GM12878 (cell line): Measurements from ENCODE around the gene SYK. TPM values are rescaled to one million over a fixed set of nuclear protein-coding genes. Genes with fewer than 3 reads are reported as not detected.
A peak's percentile ranks its signal among the peaks of the same experiment; 100 is the strongest.

Experiments used
- CREM ChIP-seq: IDR thresholded peaks from 2 replicates; pipeline ENCODE4 v1.6.1; 2014; ENCODE audit warnings: antibody characterized with exemption, low read depth
- CTCF ChIP-seq, 3 experiments: IDR thresholded peaks in 2 of 3; conservative IDR thresholded peaks in 1 of 3; 2 replicates each; pipeline ENCODE4 v1.5.1; 2011; ENCODE audit warnings: low read depth in 3 of 3, low read length in 3 of 3, mild to moderate bottlenecking in 3 of 3, control low read depth in 2 of 3, moderate library complexity in 2 of 3, inconsistent platforms in 1 of 3, mixed read lengths in 1 of 3; ENCODE audit not compliant: control insufficient read depth in 2 of 3, insufficient read depth in 1 of 3; ENCODE audit errors: extremely low read depth in 1 of 3
- FOXK2 ChIP-seq: fragments of 450-650 bp; IDR thresholded peaks from 2 replicates; pipeline ENCODE4 v1.6.1; 2017; ENCODE audit warnings: mild to moderate bottlenecking, moderate library complexity
- HCFC1 ChIP-seq: fragments of 150-350 bp; IDR thresholded peaks from 2 replicates; pipeline ENCODE4 v1.6.1; 2014; ENCODE audit warnings: low read length
- IKZF2 ChIP-seq, 2 experiments: fragments of 450-650 bp; IDR thresholded peaks; 2 replicates each; pipeline ENCODE4 v1.6.1; 2017; ENCODE audit warnings: mild to moderate bottlenecking in 2 of 2, moderate library complexity in 2 of 2
- IRF4 ChIP-seq: IDR thresholded peaks from 2 replicates; pipeline ENCODE4 v1.6.1; 2011; ENCODE audit warnings: low read depth, low read length
- KLF5 ChIP-seq: fragments of 450-650 bp; IDR thresholded peaks from 2 replicates; pipeline ENCODE4 v1.6.1; 2014; ENCODE audit warnings: mild to moderate bottlenecking; ENCODE audit not compliant: partially characterized antibody
- NFYA ChIP-seq: IDR thresholded peaks from 2 replicates; pipeline ENCODE4 v1.6.1; 2011; ENCODE audit warnings: low read depth, mild to moderate bottlenecking, low read length, improper control_type of control experiment, borderline replicate concordance
- NR2C2 ChIP-seq: IDR thresholded peaks from 2 replicates; pipeline ENCODE4 v1.6.1; 2011; ENCODE audit warnings: borderline replicate concordance, low read depth; ENCODE audit not compliant: control insufficient read depth, insufficient read length
- PAX8 ChIP-seq: fragments of 450-650 bp; IDR thresholded peaks from 2 replicates; pipeline ENCODE4 v1.6.1; 2017; ENCODE audit warnings: mild to moderate bottlenecking, moderate library complexity
- RAD51 ChIP-seq: fragments of 450-650 bp; IDR thresholded peaks from 2 replicates; pipeline ENCODE4 v1.6.1; 2016; ENCODE audit warnings: moderate library complexity, mild to moderate bottlenecking, inconsistent platforms
- REST ChIP-seq: IDR thresholded peaks from 2 replicates; pipeline ENCODE4 v1.6.1; 2012; ENCODE audit warnings: mild to moderate bottlenecking, low read depth, low read length
- SMC3 ChIP-seq: IDR thresholded peaks from 2 replicates; pipeline ENCODE4 v1.6.1; 2011; ENCODE audit warnings: low read length, improper control_type of control experiment, borderline replicate concordance
- SREBF2 ChIP-seq: IDR thresholded peaks from 2 replicates; pipeline ENCODE4 v1.6.1; 2012; ENCODE audit warnings: mild to moderate bottlenecking, low read length
- TCF7 ChIP-seq: IDR thresholded peaks from 2 replicates; pipeline ENCODE4 v1.6.1; 2014; ENCODE audit warnings: antibody characterized with exemption, borderline replicate concordance
- ZNF592 ChIP-seq: fragments of 450-650 bp; IDR thresholded peaks from 2 replicates; pipeline ENCODE4 v1.6.1; 2017; ENCODE audit warnings: mild to moderate bottlenecking, moderate library complexity
- polyA plus RNA-seq, 11 experiments: library from polyadenylated mRNA; depleted of rRNA in 4 of 11; unstranded in 6 of 11; stranded (reverse) in 5 of 11; fragments of >200 nt; fragmentation: Nextera tagmentation in 4 of 11; fragmentation: Illumina TruSeq in 1 of 11; extraction: Ambion mirVana in 4 of 11; extraction: Trizol in 1 of 11; gene quantifications; 1 replicate in 1 of 11; 2 replicates in 10 of 11; pipeline versions ENCODE4 v1.2.1 to v1.2.3, GENCODE V29; 2011 to 2016; ENCODE audit warnings: inconsistent platforms in 2 of 11, missing spikeins in 2 of 11, low read depth in 1 of 11
- total RNA-seq, 4 experiments: library from RNA; depleted of rRNA in 3 of 4; stranded (reverse); fragments of >200 nt in 3 of 4; fragmentation: Illumina TruSeq in 1 of 4; extraction: Trizol in 1 of 4; gene quantifications; 2 replicates each; pipeline versions ENCODE4 v1.2.1 to v1.2.3, GENCODE V29; 2013 to 2021
- TF ChIP-seq, protein P1 (sequence below): fragments of 450-650 bp; formaldehyde crosslinking; IDR thresholded peaks from 2 replicates; pipeline ENCODE4 v1.5.0; 2022; ENCODE audit warnings: mild to moderate bottlenecking, missing genetic modification characterization

SYK gene
- total and polyA plus RNA-seq, 10 of the 15 experiments (the other 5 are each of a cell fraction or from before 2014, with no cell fraction given), result 6.5 to 135 (median 68.8) TPM

DNA sequence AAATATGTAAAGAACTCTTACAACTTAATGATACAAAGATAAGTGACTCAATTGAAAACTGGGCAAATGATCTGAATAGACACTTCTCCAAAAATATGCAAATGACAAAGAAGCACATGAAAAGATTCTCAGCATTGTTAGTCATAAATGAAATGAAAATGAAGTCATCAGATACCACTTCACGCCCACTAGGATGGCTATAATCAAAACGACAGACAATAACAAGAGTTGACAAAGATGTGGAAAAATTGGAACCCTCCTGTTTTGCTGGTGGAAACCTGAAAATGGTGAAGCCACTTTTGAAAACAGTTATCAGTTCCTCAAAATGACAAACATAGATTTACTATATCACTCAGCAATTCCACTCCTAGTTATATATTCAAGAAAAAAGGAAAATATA, 7.9 kb upstream of the SYK start (continued):
- TF ChIP-seq HCFC1, result no peak
- TF ChIP-seq RAD51, result no peak
- TF ChIP-seq REST, result no peak
- no peak for TF ChIP-seq ZNF592
- no peak for TF ChIP-seq FOXK2
- TF ChIP-seq CREM, result peak; percentile 50; the same call in 1 of the 2 replicates
- TF ChIP-seq IRF4, result peak; percentile 74
- TF ChIP-seq NFYA, result no peak
- no peak for TF ChIP-seq SREBF2
- TF ChIP-seq PAX8, result no peak
- TF ChIP-seq, protein P1, sequence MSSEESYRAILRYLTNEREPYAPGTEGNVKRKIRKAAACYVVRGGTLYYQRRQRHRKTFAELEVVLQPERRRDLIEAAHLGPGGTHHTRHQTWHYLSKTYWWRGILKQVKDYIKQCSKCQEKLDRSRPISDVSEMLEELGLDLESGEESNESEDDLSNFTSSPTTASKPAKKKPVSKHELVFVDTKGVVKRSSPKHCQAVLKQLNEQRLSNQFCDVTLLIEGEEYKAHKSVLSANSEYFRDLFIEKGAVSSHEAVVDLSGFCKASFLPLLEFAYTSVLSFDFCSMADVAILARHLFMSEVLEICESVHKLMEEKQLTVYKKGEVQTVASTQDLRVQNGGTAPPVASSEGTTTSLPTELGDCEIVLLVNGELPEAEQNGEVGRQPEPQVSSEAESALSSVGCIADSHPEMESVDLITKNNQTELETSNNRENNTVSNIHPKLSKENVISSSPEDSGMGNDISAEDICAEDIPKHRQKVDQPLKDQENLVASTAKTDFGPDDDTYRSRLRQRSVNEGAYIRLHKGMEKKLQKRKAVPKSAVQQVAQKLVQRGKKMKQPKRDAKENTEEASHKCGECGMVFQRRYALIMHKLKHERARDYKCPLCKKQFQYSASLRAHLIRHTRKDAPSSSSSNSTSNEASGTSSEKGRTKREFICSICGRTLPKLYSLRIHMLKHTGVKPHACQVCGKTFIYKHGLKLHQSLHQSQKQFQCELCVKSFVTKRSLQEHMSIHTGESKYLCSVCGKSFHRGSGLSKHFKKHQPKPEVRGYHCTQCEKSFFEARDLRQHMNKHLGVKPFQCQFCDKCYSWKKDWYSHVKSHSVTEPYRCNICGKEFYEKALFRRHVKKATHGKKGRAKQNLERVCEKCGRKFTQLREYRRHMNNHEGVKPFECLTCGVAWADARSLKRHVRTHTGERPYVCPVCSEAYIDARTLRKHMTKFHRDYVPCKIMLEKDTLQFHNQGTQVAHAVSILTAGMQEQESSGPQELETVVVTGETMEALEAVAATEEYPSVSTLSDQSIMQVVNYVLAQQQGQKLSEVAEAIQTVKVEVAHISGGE (CRISPR knock-in tag), result no peak
- TF ChIP-seq NR2C2, result no peak
- TF ChIP-seq KLF5, result peak; percentile 46
- TF ChIP-seq CTCF (IDR thresholded peaks at IDR 0.05 in 2 of 3, conservative IDR thresholded peaks at IDR 0.05 in 1 of 3; ENCODE audit: control insufficient read depth in 2 of 3, extremely low read depth in 1 of 3, insufficient read depth in 1 of 3, low read depth in 3 of 3, low read length in 3 of 3), result no peak
- TF ChIP-seq IKZF2 (IDR thresholded peaks at IDR 0.05), result peak; percentile 54 to 67
- TF ChIP-seq TCF7, result peak; percentile 89
- no peak for TF ChIP-seq SMC3
